Activated T-helper 1 cell treated with anti-CD3 and anti-CD28 coated beads, Interleukin-12 subunit alpha, Interleukin-12 subunit beta, Interleukin-2, Interleukin-4 antibody, amounts not matched to agents 30 ng/mL and 10 ng/mL and 1 ng/mL, durations not matched to agents 14 hours and 24 hours and 36 hours (primary cell): ENCODE results near the gene LRRC45. TPM values are rescaled to one million over a fixed set of nuclear protein-coding genes. Genes with fewer than 3 reads are reported as not detected.
"Not testable (repeated sequence)": the region's sequence is repeated elsewhere in the genome, so short reads cannot be mapped to it uniquely, and the experiment has no call there.

Experiments
- DNase-seq: peaks from one replicate; pipeline ENCODE4 v3.0.0; 2021; ENCODE audit warnings: low spot score
- H3K27ac Mint-ChIP-seq: one replicate; pipeline ENCODE4 v1.8.0; 2021; ENCODE audit warnings: mild to moderate bottlenecking, mixed read lengths
- H3K27me3 Mint-ChIP-seq: one replicate; pipeline ENCODE4 v1.8.0; 2022; ENCODE audit warnings: mild to moderate bottlenecking, moderate library complexity, mixed read lengths; ENCODE audit not compliant: insufficient read depth
- H3K36me3 Mint-ChIP-seq: one replicate; pipeline ENCODE4 v1.8.0; 2021; ENCODE audit warnings: low read depth, mixed read lengths
- H3K4me1 Mint-ChIP-seq: one replicate; pipeline ENCODE4 v1.8.0; 2021; ENCODE audit warnings: low read depth, mixed read lengths
- H3K4me3 Mint-ChIP-seq: one replicate; pipeline ENCODE4 v1.8.0; 2021; ENCODE audit warnings: mild to moderate bottlenecking, moderate library complexity, mixed read lengths
- H3K9me3 Mint-ChIP-seq: one replicate; pipeline ENCODE4 v1.8.0; 2021; ENCODE audit warnings: mixed read lengths
- intact Hi-C: fragments of 100-400 bp; cut with micrococcal nuclease; formaldehyde crosslinking; loops from one replicate; pipeline ENCODE4 v1.15.1; 2024
- total RNA-seq: library from RNA; stranded (reverse); gene quantifications from 2 replicates; pipeline ENCODE4 v1.2.3, GENCODE V29; 2022

The LRRC45 gene
- total RNA-seq, 1 donor from 2014 or later, result 37.6 TPM

- H3K36me3 Mint-ChIP-seq, result peaks cover 13% of the 10 kb centered on the region
- peaks cover 10% of the 10 kb centered on the region for H3K4me1 Mint-ChIP-seq
- DNase-seq, result peak; percentile 38
- H3K4me3 Mint-ChIP-seq, result peak overlapping the region; percentile 66
- H3K9me3 Mint-ChIP-seq, result no peaks in the 10 kb centered on the region
- no peak overlapping the region for H3K27ac Mint-ChIP-seq
- H3K27me3 Mint-ChIP-seq, result no peaks in the 10 kb centered on the region
- intact Hi-C loops, result loop anchor here (1.0 to 2.0 kb wide), 2 partner anchors 9 to 55 kb away; partner anchors contain the start of genes ASPSCR1 and LRRC45
These were observed 9.0 kb downstream of the LRRC45 start for GRCh38 chr17:82031885-82032627.

GRCh38 chr17:82033359-82034085 is 10.4 kb downstream of the LRRC45 start:
- no peaks in the 10 kb centered on the region for H3K9me3 Mint-ChIP-seq
- no peak overlapping the region for H3K27ac Mint-ChIP-seq
- peaks cover 13% of the 10 kb centered on the region for H3K36me3 Mint-ChIP-seq
- H3K4me1 Mint-ChIP-seq, result peaks cover 17% of the 10 kb centered on the region
- intact Hi-C loops, result no loop called here
- DNase-seq, result no peak
- H3K4me3 Mint-ChIP-seq, result peak overlapping the region; percentile 66
- H3K27me3 Mint-ChIP-seq, result no peaks in the 10 kb centered on the region

- H3K4me3 Mint-ChIP-seq, result peak overlapping the region; percentile 77
- H3K4me1 Mint-ChIP-seq, result peaks cover 24% of the 10 kb centered on the region
- H3K9me3 Mint-ChIP-seq, result no peaks in the 10 kb centered on the region
- no peaks in the 10 kb centered on the region for H3K27me3 Mint-ChIP-seq
- DNase-seq, result no peak
- peaks cover 13% of the 10 kb centered on the region for H3K36me3 Mint-ChIP-seq
- intact Hi-C loops, result loop anchor here (5.0 kb wide), 1 partner anchor 162 kb away; the partner anchor contains the start of gene ARHGDIA
- no peak overlapping the region for H3K27ac Mint-ChIP-seq
These were observed 11.4 kb downstream of the LRRC45 start for GRCh38 chr17:82034371-82035011.

GRCh38 chr17:82035488-82035887 is 12.4 kb downstream of the LRRC45 start:
- peak overlapping the region; percentile 77 for H3K4me3 Mint-ChIP-seq
- DNase-seq, result no peak
- intact Hi-C loops, result loop anchor here (5.0 kb wide), 1 partner anchor 163 kb away; the partner anchor contains the start of gene ARHGDIA
- peaks cover 24% of the 10 kb centered on the region for H3K4me1 Mint-ChIP-seq
- H3K27me3 Mint-ChIP-seq, result peaks cover 2% of the 10 kb centered on the region
- H3K27ac Mint-ChIP-seq, result peak overlapping the region; percentile 2
- no peaks in the 10 kb centered on the region for H3K9me3 Mint-ChIP-seq
- peaks cover 11% of the 10 kb centered on the region for H3K36me3 Mint-ChIP-seq

DNA sequence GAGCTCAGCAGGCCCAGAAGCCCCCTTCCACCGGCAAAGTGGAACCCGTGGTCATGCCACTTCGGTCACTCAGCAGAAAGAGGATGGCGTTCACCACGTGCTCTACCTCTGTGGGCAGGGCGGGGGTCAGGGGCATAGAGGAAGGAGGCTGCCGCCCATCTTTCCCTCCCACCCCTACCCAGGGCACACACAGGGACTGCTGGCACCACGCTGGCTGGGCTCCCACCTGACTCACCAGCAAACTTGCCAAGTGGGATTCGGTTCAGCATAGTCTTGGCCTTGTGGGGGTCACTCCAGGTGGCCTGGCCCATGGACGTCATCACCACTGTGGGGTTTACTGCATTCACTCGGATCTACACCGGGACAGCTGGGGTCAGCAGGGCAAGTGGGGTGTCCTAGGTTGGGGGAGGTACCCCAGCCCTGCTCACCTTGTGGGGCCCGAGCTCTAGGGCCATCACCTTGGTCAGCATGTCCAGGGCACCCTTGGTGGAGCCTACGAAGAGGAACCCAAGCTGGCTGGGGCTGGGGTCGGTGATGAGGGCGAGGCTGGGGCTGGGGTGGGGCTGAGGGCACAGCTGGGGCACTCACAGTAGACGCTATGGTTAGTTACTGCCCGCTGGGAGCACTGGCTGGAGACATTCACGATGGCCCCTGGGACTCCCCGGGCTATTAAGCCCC is 13.0 kb downstream of the LRRC45 start:
- H3K4me1 Mint-ChIP-seq, result peaks cover 24% of the 10 kb centered on the region
- H3K27me3 Mint-ChIP-seq, result peaks cover 2% of the 10 kb centered on the region
- H3K36me3 Mint-ChIP-seq, result peaks cover 11% of the 10 kb centered on the region
- H3K9me3 Mint-ChIP-seq, result no peaks in the 10 kb centered on the region
- H3K27ac Mint-ChIP-seq, result no peak overlapping the region
- intact Hi-C loops, result loop anchor here (5.0 kb wide), 1 partner anchor 164 kb away; the partner anchor contains the start of gene ARHGDIA
- no peak for DNase-seq
- H3K4me3 Mint-ChIP-seq, result peak overlapping the region; percentile 77

- DNase-seq, result no peak
- Mint-ChIP-seq H3K4me1 (peaks cover 24% of the 10 kb centered on the region), H3K27ac (peak overlapping the region; percentile 67), H3K27me3 (peaks cover 2% of the 10 kb centered on the region), H3K9me3 (no peaks in the 10 kb centered on the region), H3K36me3 (peaks cover 11% of the 10 kb centered on the region), H3K4me3 (peak overlapping the region; percentile 77)
- intact Hi-C loops, result loop anchor here (1.0 to 5.0 kb wide), 5 partner anchors 13 to 382 kb away; partner anchors contain the start of genes ARHGDIA, FASN, GPS1 and HEXD
These were observed 13.6 kb downstream of the LRRC45 start for GRCh38 chr17:82036634-82037091.

- peak; percentile 98 for DNase-seq
- Mint-ChIP-seq H3K36me3 (peaks cover 11% of the 10 kb centered on the region), H3K27ac (peak within 1 kb of the TSS; percentile 93), H3K27me3 (peaks cover 2% of the 10 kb centered on the region), H3K4me1 (peaks cover 24% of the 10 kb centered on the region), H3K4me3 (peak within 1 kb of the TSS; percentile 85), H3K9me3 (no peaks in the 10 kb centered on the region)
- intact Hi-C loops, result loop anchor here (1.0 to 5.0 kb wide), 5 partner anchors 14 to 381 kb away; partner anchors contain the start of genes ARHGDIA, FASN, GPS1 and HEXD
These were observed 14.2 kb downstream of the LRRC45 start, which contains the start of gene DCXR for GRCh38 chr17:82037092-82037888. Gene DCXR, minus strand, starts transcription at chr17:82037697. Its CDS starts 15 bp downstream, at chr17:82037682.

DNA sequence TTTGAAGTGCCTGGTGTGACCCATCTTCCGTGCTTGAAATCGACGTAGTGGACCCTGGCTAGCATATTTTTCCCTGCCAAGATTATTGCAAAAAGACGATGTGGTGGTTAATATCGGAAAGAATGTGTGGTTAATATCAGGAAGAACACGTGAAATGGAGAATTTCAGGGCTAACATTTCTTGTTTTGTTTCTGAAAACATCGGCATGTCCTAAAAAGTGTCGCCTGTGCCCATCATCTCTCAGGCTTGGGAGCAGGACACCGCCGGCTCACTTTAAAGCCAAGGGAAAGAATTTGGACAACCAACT is 14.7 kb downstream of the LRRC45 start:
- H3K27me3 Mint-ChIP-seq, result peaks cover 2% of the 10 kb centered on the region
- intact Hi-C loops, result loop anchor here (1.0 to 5.0 kb wide), 5 partner anchors 13 to 380 kb away; partner anchors contain the start of genes ARHGDIA, FASN, GPS1 and HEXD
- no peaks in the 10 kb centered on the region for H3K9me3 Mint-ChIP-seq
- peaks cover 11% of the 10 kb centered on the region for H3K36me3 Mint-ChIP-seq
- peak overlapping the region; percentile 85 for H3K4me3 Mint-ChIP-seq
- peaks cover 24% of the 10 kb centered on the region for H3K4me1 Mint-ChIP-seq
- no peak for DNase-seq
- H3K27ac Mint-ChIP-seq, result peak overlapping the region; percentile 93

GRCh38 chr17:82038796-82039409 is 15.8 kb downstream of the LRRC45 start:
- intact Hi-C loops, result loop anchor here (5.0 kb wide), 1 partner anchor 167 kb away; the partner anchor contains the start of gene ARHGDIA
- Mint-ChIP-seq H3K27ac (peak overlapping the region; percentile 41), H3K36me3 (peaks cover 11% of the 10 kb centered on the region), H3K4me3 (peak overlapping the region; percentile 49), H3K4me1 (peaks cover 24% of the 10 kb centered on the region)
- DNase-seq, H3K9me3 Mint-ChIP-seq, H3K27me3 Mint-ChIP-seq: not testable (repeated sequence)

- Mint-ChIP-seq H3K4me1 (peaks cover 24% of the 10 kb centered on the region), H3K36me3 (peaks cover 10% of the 10 kb centered on the region), H3K27me3 (peaks cover 2% of the 10 kb centered on the region), H3K4me3 (no peak overlapping the region), H3K9me3 (no peaks in the 10 kb centered on the region), H3K27ac (no peak overlapping the region)
- DNase-seq, result no peak
- intact Hi-C loops, result loop anchor here (5.0 kb wide), 1 partner anchor 167 kb away; the partner anchor contains the start of gene ARHGDIA
These were observed 16.7 kb downstream of the LRRC45 start for GRCh38 chr17:82039695-82040299.
